Adrenal gland (tissue), 5 donors: ENCODE measurements around the gene NCL.

ENCODE experiments used
- POLR2A ChIP-seq, 2 donors: fragments of 450-650 bp; IDR thresholded peaks; one replicate each; pipeline ENCODE4 v1.6.1; 2017; ENCODE audit warnings: antibody characterized with exemption in 2 of 2, mild to moderate bottlenecking in 2 of 2, moderate library complexity in 1 of 2
- TF ChIP-seq, protein P1 (sequence below), 6 experiments: fragments of 450-650 bp in 4 of 6; fragments of 200-600 bp in 2 of 6; sonication (generic) in 1 of 6; IDR thresholded peaks; 1 replicate in 5 of 6; 2 replicates in 1 of 6; pipeline versions ENCODE4 v1.5.1 to v1.8.0; 2016 to 2021; ENCODE audit warnings: antibody characterized with exemption in 6 of 6, mild to moderate bottlenecking in 2 of 6, moderate library complexity in 1 of 6
- donor health status: DM: no; HTN: no; CAD: no.

GRCh38 chr2:231412618-231412963 lies 51.7 kb downstream of the NCL start:
- TF ChIP-seq, protein P1, sequence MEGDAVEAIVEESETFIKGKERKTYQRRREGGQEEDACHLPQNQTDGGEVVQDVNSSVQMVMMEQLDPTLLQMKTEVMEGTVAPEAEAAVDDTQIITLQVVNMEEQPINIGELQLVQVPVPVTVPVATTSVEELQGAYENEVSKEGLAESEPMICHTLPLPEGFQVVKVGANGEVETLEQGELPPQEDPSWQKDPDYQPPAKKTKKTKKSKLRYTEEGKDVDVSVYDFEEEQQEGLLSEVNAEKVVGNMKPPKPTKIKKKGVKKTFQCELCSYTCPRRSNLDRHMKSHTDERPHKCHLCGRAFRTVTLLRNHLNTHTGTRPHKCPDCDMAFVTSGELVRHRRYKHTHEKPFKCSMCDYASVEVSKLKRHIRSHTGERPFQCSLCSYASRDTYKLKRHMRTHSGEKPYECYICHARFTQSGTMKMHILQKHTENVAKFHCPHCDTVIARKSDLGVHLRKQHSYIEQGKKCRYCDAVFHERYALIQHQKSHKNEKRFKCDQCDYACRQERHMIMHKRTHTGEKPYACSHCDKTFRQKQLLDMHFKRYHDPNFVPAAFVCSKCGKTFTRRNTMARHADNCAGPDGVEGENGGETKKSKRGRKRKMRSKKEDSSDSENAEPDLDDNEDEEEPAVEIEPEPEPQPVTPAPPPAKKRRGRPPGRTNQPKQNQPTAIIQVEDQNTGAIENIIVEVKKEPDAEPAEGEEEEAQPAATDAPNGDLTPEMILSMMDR (IDR thresholded peaks at IDR 0.05): peak in 3 of 6 experiments; percentile 3 to 8 (median 8)
- TF ChIP-seq POLR2A (IDR thresholded peaks at IDR 0.05): no peak
